Measurements from ENCODE around the gene AFF3.

DNA sequence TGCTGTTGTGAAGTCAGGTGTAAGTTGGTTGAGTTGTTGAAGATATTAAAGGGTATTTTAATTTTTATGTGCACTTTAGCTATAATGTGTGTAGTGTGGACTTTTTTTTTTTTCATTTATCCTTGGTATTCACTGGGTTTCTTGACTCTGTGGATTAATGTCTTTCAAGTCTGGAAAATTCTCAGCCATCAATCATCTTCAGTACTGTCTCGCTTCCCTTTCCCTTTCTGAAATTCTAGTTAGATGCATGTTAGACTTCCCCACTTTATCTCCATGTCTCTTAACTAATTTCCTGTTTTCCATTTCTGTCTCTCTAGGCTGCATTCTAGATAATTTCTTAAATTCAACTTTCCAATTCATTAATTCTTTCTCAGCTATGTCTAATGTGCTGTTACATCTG, 404.9 kb downstream of the AFF3 start:
- TF ChIP-seq CTCF (IDR thresholded peaks at IDR 0.05; ENCODE audit: low read depth, low read length) (no peak), EZH2phosphoT487 (IDR thresholded peaks at IDR 0.05; ENCODE audit: low read depth) (no peak)
